ENCODE measurements around the gene NEK11. TPM values are rescaled to one million over a fixed set of nuclear protein-coding genes. Genes with fewer than 3 reads are reported as not detected.

NEK11 gene
- total RNA-seq, 1 experiment from 2014 or later: 9.5 TPM

- no peak overlapping the region for H3K27ac ChIP-seq (ENCODE audit: low read length)
- H3K4me1 ChIP-seq (ENCODE audit: control insufficient read depth, insufficient read depth, low read length): no peaks in the 10 kb centered on the region
- intact Hi-C loops (cut with micrococcal nuclease; ENCODE audit: unreplicated experiment) (no loop called here), in situ Hi-C loops (cut with HindIII; ENCODE audit: low pct_unique_long_range_greater_than_20kb, low sequenced_read_pairs) (no loop called here)
- no peak overlapping the region for H3K4me3 ChIP-seq (ENCODE audit: low read depth in 2 of 2, low read length in 2 of 2)
- DNase-seq (ENCODE audit: low read depth, low spot score): no peak
- H3K27me3 ChIP-seq (ENCODE audit: control insufficient read depth, insufficient read depth, low read length): no peaks in the 10 kb centered on the region; the same call in 1 of the 2 replicates
- TF ChIP-seq POLR2AphosphoS5 (IDR thresholded peaks at IDR 0.05; ENCODE audit: low read depth, low read length): no peak
- no peak for TF ChIP-seq SIN3A (IDR thresholded peaks at IDR 0.05; ENCODE audit: borderline replicate concordance, insufficient read depth, low read depth, low read length)
- TF ChIP-seq TCF7L2 (IDR thresholded peaks at IDR 0.05; ENCODE audit: low read depth, low read length): no peak
- TF ChIP-seq, protein P1, sequence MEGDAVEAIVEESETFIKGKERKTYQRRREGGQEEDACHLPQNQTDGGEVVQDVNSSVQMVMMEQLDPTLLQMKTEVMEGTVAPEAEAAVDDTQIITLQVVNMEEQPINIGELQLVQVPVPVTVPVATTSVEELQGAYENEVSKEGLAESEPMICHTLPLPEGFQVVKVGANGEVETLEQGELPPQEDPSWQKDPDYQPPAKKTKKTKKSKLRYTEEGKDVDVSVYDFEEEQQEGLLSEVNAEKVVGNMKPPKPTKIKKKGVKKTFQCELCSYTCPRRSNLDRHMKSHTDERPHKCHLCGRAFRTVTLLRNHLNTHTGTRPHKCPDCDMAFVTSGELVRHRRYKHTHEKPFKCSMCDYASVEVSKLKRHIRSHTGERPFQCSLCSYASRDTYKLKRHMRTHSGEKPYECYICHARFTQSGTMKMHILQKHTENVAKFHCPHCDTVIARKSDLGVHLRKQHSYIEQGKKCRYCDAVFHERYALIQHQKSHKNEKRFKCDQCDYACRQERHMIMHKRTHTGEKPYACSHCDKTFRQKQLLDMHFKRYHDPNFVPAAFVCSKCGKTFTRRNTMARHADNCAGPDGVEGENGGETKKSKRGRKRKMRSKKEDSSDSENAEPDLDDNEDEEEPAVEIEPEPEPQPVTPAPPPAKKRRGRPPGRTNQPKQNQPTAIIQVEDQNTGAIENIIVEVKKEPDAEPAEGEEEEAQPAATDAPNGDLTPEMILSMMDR (IDR thresholded peaks at IDR 0.05): no peak
- TF ChIP-seq, protein P2, sequence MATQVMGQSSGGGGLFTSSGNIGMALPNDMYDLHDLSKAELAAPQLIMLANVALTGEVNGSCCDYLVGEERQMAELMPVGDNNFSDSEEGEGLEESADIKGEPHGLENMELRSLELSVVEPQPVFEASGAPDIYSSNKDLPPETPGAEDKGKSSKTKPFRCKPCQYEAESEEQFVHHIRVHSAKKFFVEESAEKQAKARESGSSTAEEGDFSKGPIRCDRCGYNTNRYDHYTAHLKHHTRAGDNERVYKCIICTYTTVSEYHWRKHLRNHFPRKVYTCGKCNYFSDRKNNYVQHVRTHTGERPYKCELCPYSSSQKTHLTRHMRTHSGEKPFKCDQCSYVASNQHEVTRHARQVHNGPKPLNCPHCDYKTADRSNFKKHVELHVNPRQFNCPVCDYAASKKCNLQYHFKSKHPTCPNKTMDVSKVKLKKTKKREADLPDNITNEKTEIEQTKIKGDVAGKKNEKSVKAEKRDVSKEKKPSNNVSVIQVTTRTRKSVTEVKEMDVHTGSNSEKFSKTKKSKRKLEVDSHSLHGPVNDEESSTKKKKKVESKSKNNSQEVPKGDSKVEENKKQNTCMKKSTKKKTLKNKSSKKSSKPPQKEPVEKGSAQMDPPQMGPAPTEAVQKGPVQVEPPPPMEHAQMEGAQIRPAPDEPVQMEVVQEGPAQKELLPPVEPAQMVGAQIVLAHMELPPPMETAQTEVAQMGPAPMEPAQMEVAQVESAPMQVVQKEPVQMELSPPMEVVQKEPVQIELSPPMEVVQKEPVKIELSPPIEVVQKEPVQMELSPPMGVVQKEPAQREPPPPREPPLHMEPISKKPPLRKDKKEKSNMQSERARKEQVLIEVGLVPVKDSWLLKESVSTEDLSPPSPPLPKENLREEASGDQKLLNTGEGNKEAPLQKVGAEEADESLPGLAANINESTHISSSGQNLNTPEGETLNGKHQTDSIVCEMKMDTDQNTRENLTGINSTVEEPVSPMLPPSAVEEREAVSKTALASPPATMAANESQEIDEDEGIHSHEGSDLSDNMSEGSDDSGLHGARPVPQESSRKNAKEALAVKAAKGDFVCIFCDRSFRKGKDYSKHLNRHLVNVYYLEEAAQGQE (IDR thresholded peaks at IDR 0.05; ENCODE audit: insufficient read depth in 1 of 2, low read depth in 2 of 2, low read length in 1 of 2): no peak
- ATAC-seq: no peak
- no peaks in the 10 kb centered on the region for H3K36me3 ChIP-seq (ENCODE audit: control insufficient read depth, insufficient read depth, low read length)
- H3K9me3 ChIP-seq (ENCODE audit: control insufficient read depth, insufficient read depth, low read depth, low read length): no peaks in the 10 kb centered on the region
- no TSS peak for BruUV-seq (replicated peaks)
- POLR2A ChIA-PET: no interaction called here
- CTCF ChIA-PET: no interaction called here
Observed at GRCh38 chr3:131393868-131394267, 367.2 kb downstream of the NEK11 start.

DNA sequence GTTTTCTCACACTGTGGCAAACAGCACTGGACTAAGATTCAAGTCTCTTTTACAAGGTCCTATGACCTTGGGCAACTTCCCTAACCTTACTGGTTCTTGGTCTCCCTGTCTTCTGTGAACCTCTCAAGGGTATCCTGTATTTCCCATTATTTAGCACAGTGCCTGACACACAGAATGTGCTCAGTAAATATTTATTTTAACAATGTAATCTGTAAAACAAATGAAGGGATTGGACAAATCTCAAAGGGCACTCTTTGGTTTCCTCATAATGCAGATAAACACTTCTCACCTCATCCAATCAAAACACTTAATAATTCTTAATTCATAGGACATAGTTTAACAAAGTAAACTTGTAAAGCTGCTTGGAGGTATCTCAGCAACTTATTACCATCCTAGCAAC is 367.7 kb downstream of the NEK11 start:
- Histone ChIP-seq H3K27ac (ENCODE audit: low read length) (no peak overlapping the region), H3K4me1 (ENCODE audit: control insufficient read depth, insufficient read depth, low read length) (no peaks in the 10 kb centered on the region), H3K9me3 (ENCODE audit: control insufficient read depth, insufficient read depth, low read depth, low read length) (no peaks in the 10 kb centered on the region), H3K36me3 (ENCODE audit: control insufficient read depth, insufficient read depth, low read length) (no peaks in the 10 kb centered on the region), H3K27me3 (ENCODE audit: control insufficient read depth, insufficient read depth, low read length) (no peaks in the 10 kb centered on the region; the same call in 1 of the 2 replicates), H3K4me3 (ENCODE audit: low read depth in 2 of 2, low read length in 2 of 2) (no peak overlapping the region)
- in situ Hi-C loops (cut with HindIII; ENCODE audit: low pct_unique_long_range_greater_than_20kb, low sequenced_read_pairs) (no loop called here), intact Hi-C loops (cut with micrococcal nuclease; ENCODE audit: unreplicated experiment) (no loop called here)
- no peak for TF ChIP-seq POLR2AphosphoS5 (IDR thresholded peaks at IDR 0.05; ENCODE audit: low read depth, low read length)
- no peak for TF ChIP-seq SIN3A (IDR thresholded peaks at IDR 0.05; ENCODE audit: borderline replicate concordance, insufficient read depth, low read depth, low read length)
- TF ChIP-seq, protein P2 (IDR thresholded peaks at IDR 0.05; ENCODE audit: insufficient read depth in 1 of 2, low read depth in 2 of 2, low read length in 1 of 2): no peak
- TF ChIP-seq, protein P1 (IDR thresholded peaks at IDR 0.05): no peak
- TF ChIP-seq TCF7L2 (IDR thresholded peaks at IDR 0.05; ENCODE audit: low read depth, low read length): no peak
- ATAC-seq: no peak
- ChIA-PET POLR2A (no interaction called here), CTCF (no interaction called here)
- DNase-seq (ENCODE audit: low read depth, low spot score): no peak
- no TSS peak for BruUV-seq (replicated peaks)

All from Panc1 (cell line).